ENCODE data around the gene RCAN2.
A peak's percentile ranks its signal among the peaks of the same experiment; 100 is the strongest.

The RCAN2 gene

DNA sequence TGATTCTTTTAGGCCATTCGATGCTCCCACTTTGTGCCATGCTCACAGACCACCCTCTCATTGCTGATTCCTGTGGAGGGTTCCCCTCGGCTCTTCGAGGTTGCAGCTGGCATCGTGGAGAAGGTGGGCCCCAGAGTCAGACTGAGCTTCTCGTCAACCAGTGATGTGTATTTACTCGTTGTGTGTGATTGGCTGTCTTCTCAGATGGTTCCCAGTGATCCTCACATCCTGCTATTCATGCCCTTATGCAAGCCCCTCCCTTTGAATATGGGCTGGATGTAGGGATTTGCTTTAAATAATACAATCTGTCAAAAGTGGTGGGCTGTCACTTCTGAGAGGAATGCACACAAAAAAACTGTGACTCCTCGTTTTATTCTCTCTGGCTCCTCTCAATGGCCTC, 220.9 kb downstream of the RCAN2 start:
- TF ChIP-seq CTCF (IDR thresholded peaks at IDR 0.05; ENCODE audit: poor library complexity, severe bottlenecking), result no peak
- no peak for ATAC-seq (ENCODE audit: low read depth)

DNA sequence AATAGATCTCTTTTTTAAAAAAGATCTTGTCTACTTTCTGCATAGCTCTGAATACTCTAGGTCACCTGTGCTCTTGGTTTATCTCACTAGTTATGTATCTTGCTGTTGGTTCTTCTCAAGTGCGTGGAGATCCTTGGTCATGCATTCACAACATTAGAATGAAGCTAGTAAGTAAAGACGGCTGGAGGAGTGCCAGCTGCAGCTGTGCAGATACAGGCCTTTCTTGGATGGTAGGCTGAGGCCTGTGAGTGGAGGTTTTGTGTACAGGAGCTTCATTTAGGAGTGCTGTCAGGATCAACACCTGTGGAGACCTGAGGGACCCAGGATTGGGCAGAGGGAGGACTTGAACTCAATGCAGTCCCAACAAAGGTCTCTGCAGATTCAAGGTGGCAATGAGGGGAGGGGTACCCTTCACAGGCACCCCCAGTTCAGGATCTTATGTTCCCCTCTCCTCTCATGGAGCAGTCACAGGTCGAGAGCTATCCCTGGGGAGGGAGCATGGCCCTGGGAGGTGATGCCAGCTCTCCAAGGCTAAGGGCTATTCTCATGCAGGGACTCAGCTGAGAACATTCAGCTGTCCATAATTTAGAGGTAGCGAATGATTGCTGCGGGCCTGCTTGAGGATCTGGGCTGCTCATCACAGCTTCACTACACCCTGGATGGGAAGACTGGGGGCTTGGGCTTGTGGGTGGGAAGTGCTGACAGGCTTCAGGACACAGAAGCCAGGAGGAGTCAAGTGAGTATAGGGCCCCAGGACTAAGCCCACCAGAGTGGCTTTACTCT, 221.6 kb downstream of the RCAN2 start:
- no peak for ATAC-seq (ENCODE audit: low read depth)
- Histone ChIP-seq H3K9me3 (ENCODE audit: severe bottlenecking) (peaks cover 2% of the 10 kb centered on the region), H3K27ac (ENCODE audit: poor library complexity, severe bottlenecking) (no peak overlapping the region), H3K27me3 (ENCODE audit: insufficient read depth, poor library complexity, severe bottlenecking) (peaks cover 5% of the 10 kb centered on the region), H3K36me3 (ENCODE audit: low read depth) (no peaks in the 10 kb centered on the region), H3K4me3 (ENCODE audit: severe bottlenecking) (no peak overlapping the region), H3K4me1 (ENCODE audit: insufficient read depth, poor library complexity, severe bottlenecking) (no peaks in the 10 kb centered on the region)
- TF ChIP-seq CTCF (IDR thresholded peaks at IDR 0.05; ENCODE audit: poor library complexity, severe bottlenecking), result no peak
- no peak for DNase-seq (ENCODE audit: low spot score)

More for the DNA sequence above, 220.9 kb downstream of the RCAN2 start:
- Histone ChIP-seq H3K9me3 (ENCODE audit: severe bottlenecking) (peaks cover 2% of the 10 kb centered on the region), H3K27ac (ENCODE audit: poor library complexity, severe bottlenecking) (no peak overlapping the region), H3K4me1 (ENCODE audit: insufficient read depth, poor library complexity, severe bottlenecking) (no peaks in the 10 kb centered on the region), H3K4me3 (ENCODE audit: severe bottlenecking) (no peak overlapping the region), H3K36me3 (ENCODE audit: low read depth) (no peaks in the 10 kb centered on the region), H3K27me3 (ENCODE audit: insufficient read depth, poor library complexity, severe bottlenecking) (peaks cover 5% of the 10 kb centered on the region)
- DNase-seq (ENCODE audit: low spot score), result no peak

DNA sequence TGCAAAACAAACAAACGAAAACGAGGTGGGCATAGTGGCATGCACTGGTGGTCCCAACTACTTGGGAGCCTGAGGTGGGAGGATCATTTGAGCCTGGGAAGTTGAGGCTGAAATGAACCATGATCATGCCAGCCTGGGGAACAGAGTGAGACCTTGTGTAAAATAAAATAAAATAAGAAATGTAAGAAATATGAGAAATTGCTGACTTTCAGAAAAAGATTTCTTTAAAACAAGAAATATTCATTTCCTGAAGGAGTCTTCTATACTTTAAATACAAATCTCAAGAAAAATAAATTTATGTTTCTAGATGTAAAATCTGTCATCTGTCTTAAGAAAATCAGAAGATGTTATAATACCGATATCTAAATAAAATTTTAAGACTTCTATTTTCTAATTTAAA, 223.7 kb downstream of the RCAN2 start:
- DNase-seq (ENCODE audit: low spot score) (no peak), ATAC-seq (ENCODE audit: low read depth) (no peak)
- Histone ChIP-seq H3K27me3 (ENCODE audit: insufficient read depth, poor library complexity, severe bottlenecking) (peaks cover 3% of the 10 kb centered on the region), H3K27ac (ENCODE audit: poor library complexity, severe bottlenecking) (no peak overlapping the region), H3K9me3 (ENCODE audit: severe bottlenecking) (no peaks in the 10 kb centered on the region), H3K4me1 (ENCODE audit: insufficient read depth, poor library complexity, severe bottlenecking) (peaks cover 2% of the 10 kb centered on the region), H3K36me3 (ENCODE audit: low read depth) (no peaks in the 10 kb centered on the region), H3K4me3 (ENCODE audit: severe bottlenecking) (no peak overlapping the region)
- no peak for TF ChIP-seq CTCF (IDR thresholded peaks at IDR 0.05; ENCODE audit: poor library complexity, severe bottlenecking)

- no peaks in the 10 kb centered on the region for H3K9me3 ChIP-seq (ENCODE audit: severe bottlenecking)
- H3K36me3 ChIP-seq (ENCODE audit: low read depth), result no peaks in the 10 kb centered on the region
- DNase-seq (ENCODE audit: low spot score) (no peak), ATAC-seq (ENCODE audit: low read depth) (no peak)
- no peak overlapping the region for H3K4me3 ChIP-seq (ENCODE audit: severe bottlenecking)
- no peak overlapping the region for H3K27ac ChIP-seq (ENCODE audit: poor library complexity, severe bottlenecking)
- H3K4me1 ChIP-seq (ENCODE audit: insufficient read depth, poor library complexity, severe bottlenecking), result peaks cover 2% of the 10 kb centered on the region
- peaks cover 3% of the 10 kb centered on the region for H3K27me3 ChIP-seq (ENCODE audit: insufficient read depth, poor library complexity, severe bottlenecking)
- no peak for TF ChIP-seq CTCF (IDR thresholded peaks at IDR 0.05; ENCODE audit: poor library complexity, severe bottlenecking)
Measured at GRCh38 chr6:46265373-46265772, 225.9 kb downstream of the RCAN2 start.

- H3K36me3 ChIP-seq (ENCODE audit: low read depth), result no peaks in the 10 kb centered on the region
- DNase-seq (ENCODE audit: low spot score) (no peak), ATAC-seq (ENCODE audit: low read depth) (peak; percentile 84)
- no peak overlapping the region for H3K27ac ChIP-seq (ENCODE audit: poor library complexity, severe bottlenecking)
- H3K27me3 ChIP-seq (ENCODE audit: insufficient read depth, poor library complexity, severe bottlenecking), result peaks cover 3% of the 10 kb centered on the region
- no peaks in the 10 kb centered on the region for H3K9me3 ChIP-seq (ENCODE audit: severe bottlenecking)
- TF ChIP-seq CTCF (IDR thresholded peaks at IDR 0.05; ENCODE audit: poor library complexity, severe bottlenecking), result no peak
- no peak overlapping the region for H3K4me3 ChIP-seq (ENCODE audit: severe bottlenecking)
- H3K4me1 ChIP-seq (ENCODE audit: insufficient read depth, poor library complexity, severe bottlenecking), result peaks cover 2% of the 10 kb centered on the region
Measured at GRCh38 chr6:46263707-46264086, 227.6 kb downstream of the RCAN2 start.

All from RWPE2 (cell line).